Stimulated activated effector memory CD8-positive, alpha-beta T cell treated with anti-CD3 and anti-CD28 coated beads, Interleukin-12 subunit alpha, Interleukin-12 subunit beta, amount 100 ng/mL, for 72 hours (primary cell): ENCODE data around the gene DCAF11.
A peak's percentile ranks its signal among the peaks of the same experiment; 100 is the strongest.

ENCODE experiments used
- ATAC-seq: fragments of 150-1000 bp; cut with Tn5 transposase; 2 replicates; pipeline ENCODE4 v1.10.0; 2021
- DNase-seq, 2 donors: peaks; one replicate each; pipeline ENCODE4 v3.0.0; 2021 to 2022; ENCODE audit warnings: low spot score in 2 of 2
- H3K27ac Mint-ChIP-seq: one replicate; pipeline ENCODE4 v1.8.0; 2022; ENCODE audit warnings: mild to moderate bottlenecking, mixed read lengths
- H3K36me3 Mint-ChIP-seq: one replicate; pipeline ENCODE4 v1.8.0; 2022; ENCODE audit warnings: mild to moderate bottlenecking, mixed read lengths
- H3K4me1 Mint-ChIP-seq: one replicate; pipeline ENCODE4 v1.8.0; 2022; ENCODE audit warnings: mixed read lengths
- H3K4me3 Mint-ChIP-seq: one replicate; pipeline ENCODE4 v1.8.0; 2022; ENCODE audit warnings: mild to moderate bottlenecking, mixed read lengths
- H3K9me3 Mint-ChIP-seq: one replicate; pipeline ENCODE4 v1.8.0; 2022; ENCODE audit warnings: mixed read lengths

The DCAF11 gene

GRCh38 chr14:24086193-24086955 is 28.2 kb upstream of the DCAF11 start:
- DNase-seq (no peak), ATAC-seq (no peak)
- Mint-ChIP-seq H3K4me3 (no peak overlapping the region), H3K36me3 (peaks cover 6% of the 10 kb centered on the region), H3K4me1 (peaks cover 15% of the 10 kb centered on the region), H3K9me3 (no peaks in the 10 kb centered on the region), H3K27ac (peak overlapping the region; percentile 0)

DNA sequence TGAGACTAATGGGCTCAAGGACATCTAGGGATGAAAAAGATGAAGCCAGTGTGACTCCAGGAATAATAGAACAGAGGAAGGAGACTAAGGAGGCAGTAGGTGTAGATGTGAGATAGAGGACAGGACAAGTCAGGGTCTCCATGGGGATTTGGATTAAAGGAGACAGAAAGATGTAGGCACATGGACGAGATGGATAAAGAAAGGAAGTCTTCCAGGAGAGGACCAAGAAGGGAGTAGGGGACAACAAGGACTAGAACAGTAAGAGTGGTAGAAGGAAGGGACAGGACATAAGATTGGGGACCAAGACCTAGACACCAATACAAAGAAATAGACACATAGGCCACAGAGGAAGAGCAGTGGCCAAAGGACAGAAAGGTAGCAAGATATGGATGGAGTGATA is 27.6 kb upstream of the DCAF11 start:
- H3K4me3 Mint-ChIP-seq: no peak overlapping the region
- peaks cover 4% of the 10 kb centered on the region for H3K36me3 Mint-ChIP-seq
- H3K27ac Mint-ChIP-seq: peak overlapping the region; percentile 0
- H3K4me1 Mint-ChIP-seq: peaks cover 11% of the 10 kb centered on the region
- no peak for ATAC-seq
- no peaks in the 10 kb centered on the region for H3K9me3 Mint-ChIP-seq
- DNase-seq: no peak

DNA sequence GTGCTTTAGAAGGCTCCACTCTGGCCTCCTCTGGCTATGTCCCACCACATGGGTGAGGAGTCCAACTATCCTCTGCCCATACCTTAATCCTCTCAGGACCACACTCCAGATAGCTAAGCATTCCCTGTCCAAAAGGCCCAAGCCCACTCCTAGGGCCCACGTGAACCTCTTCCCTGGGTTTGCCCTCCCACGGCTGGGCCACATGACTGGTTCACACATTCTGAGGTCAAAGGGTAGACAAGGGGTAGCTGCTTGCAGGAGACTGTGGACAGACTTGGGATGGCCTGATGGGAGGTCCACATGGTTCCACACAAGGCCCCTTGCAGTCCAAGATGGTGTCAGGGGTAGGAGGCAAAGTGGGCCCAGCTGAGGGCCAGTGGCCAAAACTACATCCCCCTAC is 26.5 kb upstream of the DCAF11 start:
- ATAC-seq (no peak), DNase-seq (no peak)
- Mint-ChIP-seq H3K36me3 (no peaks in the 10 kb centered on the region), H3K27ac (no peak overlapping the region), H3K4me3 (no peak overlapping the region), H3K9me3 (no peaks in the 10 kb centered on the region), H3K4me1 (peaks cover 9% of the 10 kb centered on the region)

GRCh38 chr14:24089890-24090289 is 24.7 kb upstream of the DCAF11 start:
- peaks cover 7% of the 10 kb centered on the region for H3K36me3 Mint-ChIP-seq
- H3K4me1 Mint-ChIP-seq: peaks cover 19% of the 10 kb centered on the region
- H3K9me3 Mint-ChIP-seq: no peaks in the 10 kb centered on the region
- H3K27ac Mint-ChIP-seq: peak overlapping the region; percentile 6
- no peak overlapping the region for H3K4me3 Mint-ChIP-seq
- no peak for ATAC-seq
- DNase-seq: no peak

- H3K4me3 Mint-ChIP-seq: peak overlapping the region; percentile 95
- DNase-seq (no peak), ATAC-seq (no peak)
- no peak overlapping the region for H3K27ac Mint-ChIP-seq
- peaks cover 29% of the 10 kb centered on the region for H3K36me3 Mint-ChIP-seq
- no peaks in the 10 kb centered on the region for H3K9me3 Mint-ChIP-seq
- peaks cover 39% of the 10 kb centered on the region for H3K4me1 Mint-ChIP-seq
Measured at GRCh38 chr14:24092110-24092504, 22.5 kb upstream of the DCAF11 start.

- Mint-ChIP-seq H3K27ac (peak overlapping the region; percentile 98), H3K4me1 (peaks cover 39% of the 10 kb centered on the region), H3K36me3 (peaks cover 35% of the 10 kb centered on the region), H3K9me3 (no peaks in the 10 kb centered on the region), H3K4me3 (peak overlapping the region; percentile 95)
- no peak for DNase-seq
- ATAC-seq: no peak
Measured at GRCh38 chr14:24092505-24093206, 21.9 kb upstream of the DCAF11 start.

- Mint-ChIP-seq H3K9me3 (no peaks in the 10 kb centered on the region), H3K4me3 (peak overlapping the region; percentile 95), H3K4me1 (peaks cover 39% of the 10 kb centered on the region), H3K27ac (peak overlapping the region; percentile 98), H3K36me3 (peaks cover 42% of the 10 kb centered on the region)
- DNase-seq: no peak
- no peak for ATAC-seq
Measured at GRCh38 chr14:24093207-24093900, 21.2 kb upstream of the DCAF11 start.

DNA sequence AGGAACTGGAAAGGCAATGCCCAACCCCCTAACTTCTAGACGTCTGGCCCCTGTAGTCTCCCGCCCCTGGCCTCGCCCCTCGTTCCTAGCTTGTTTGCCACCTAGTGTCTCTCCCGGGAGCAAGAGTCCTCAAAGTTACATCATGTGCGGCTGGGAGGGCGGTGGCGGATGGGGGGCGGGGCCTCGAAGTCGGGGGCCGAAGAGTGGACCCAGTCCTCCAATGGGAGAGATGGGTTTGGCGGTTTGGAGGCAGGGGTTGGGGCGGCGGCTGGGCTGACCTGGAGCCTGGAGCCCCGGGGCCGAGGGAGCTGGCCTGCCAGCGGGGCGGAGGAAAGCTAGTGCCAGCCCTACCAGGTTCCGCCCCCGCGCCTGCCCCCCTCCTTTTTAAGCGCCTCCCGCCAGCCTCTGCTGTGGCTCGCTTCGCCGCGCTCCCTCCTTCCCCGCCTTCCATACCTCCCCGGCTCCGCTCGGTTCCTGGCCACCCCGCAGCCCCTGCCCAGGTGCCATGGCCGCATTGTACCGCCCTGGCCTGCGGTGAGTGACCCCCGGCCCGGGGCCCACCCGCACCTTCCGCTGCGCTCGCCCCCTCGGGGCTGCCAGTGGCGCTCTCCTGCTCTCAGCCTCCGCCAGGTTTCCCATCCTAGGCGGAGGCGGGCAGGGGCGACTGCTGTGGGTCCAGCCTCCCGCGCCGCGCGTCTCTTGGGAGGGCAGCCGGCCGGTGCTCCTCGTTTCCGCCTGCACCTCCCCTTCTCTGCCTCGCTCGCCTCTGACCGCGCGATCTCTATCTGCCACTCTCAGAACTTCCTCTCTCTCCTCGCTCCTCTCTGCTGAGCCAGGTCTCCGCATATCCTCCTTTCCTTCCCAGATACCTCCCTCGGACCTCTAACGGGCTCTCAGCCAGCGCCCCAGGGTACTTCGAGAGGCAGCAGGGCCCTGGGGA is 20.4 kb upstream of the DCAF11 start, which contains the start of gene PCK2:
Gene PCK2 (plus strand): TSS at position 411 of the 940 bp plus-strand sequence. CDS start 95 bp downstream, at position 506.
- ATAC-seq (peak; percentile 75), DNase-seq (peak; percentile 64 to 92)
- Mint-ChIP-seq H3K36me3 (peaks cover 50% of the 10 kb centered on the region), H3K27ac (peak within 1 kb of the TSS; percentile 98), H3K9me3 (no peaks in the 10 kb centered on the region), H3K4me1 (peaks cover 39% of the 10 kb centered on the region), H3K4me3 (peak within 1 kb of the TSS; percentile 95)

DNA sequence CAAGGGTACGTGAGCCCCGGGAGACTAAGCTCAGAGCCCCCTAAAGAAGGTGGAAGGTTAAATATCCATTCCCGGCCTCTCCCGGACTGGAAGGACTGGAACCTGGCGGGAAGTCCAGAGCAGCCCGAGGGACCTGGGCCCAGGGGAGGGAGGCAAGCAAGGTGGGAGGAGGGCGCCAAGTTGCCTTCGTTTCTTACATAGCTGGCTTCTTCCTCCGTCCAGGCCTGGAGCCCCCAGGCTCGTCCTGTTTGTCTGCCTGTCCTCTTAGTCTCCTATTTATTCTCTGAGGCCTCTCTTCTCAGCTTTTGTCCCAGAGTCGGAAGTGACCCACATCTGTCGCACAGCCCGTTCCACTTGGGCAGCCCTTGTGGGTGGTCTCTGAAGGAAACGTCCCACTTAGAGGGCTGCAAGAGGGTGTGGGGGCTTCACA is 19.7 kb upstream of the DCAF11 start:
- DNase-seq (peak in 1 of 2 donors; percentile 62), ATAC-seq (no peak)
- Mint-ChIP-seq H3K4me1 (peaks cover 39% of the 10 kb centered on the region), H3K27ac (peak overlapping the region; percentile 98), H3K36me3 (peaks cover 56% of the 10 kb centered on the region), H3K9me3 (no peaks in the 10 kb centered on the region), H3K4me3 (peak overlapping the region; percentile 95)

- H3K4me1 Mint-ChIP-seq: peaks cover 36% of the 10 kb centered on the region
- peak overlapping the region; percentile 95 for H3K4me3 Mint-ChIP-seq
- no peaks in the 10 kb centered on the region for H3K9me3 Mint-ChIP-seq
- H3K36me3 Mint-ChIP-seq: peaks cover 62% of the 10 kb centered on the region
- peak; percentile 46 to 87 for DNase-seq
- H3K27ac Mint-ChIP-seq: peak overlapping the region; percentile 98
- peak; percentile 78 for ATAC-seq
Measured at GRCh38 chr14:24095271-24096068, 19.1 kb upstream of the DCAF11 start.

GRCh38 chr14:24096545-24097181 is 17.9 kb upstream of the DCAF11 start:
- H3K4me1 Mint-ChIP-seq: peaks cover 33% of the 10 kb centered on the region
- peak overlapping the region; percentile 98 for H3K27ac Mint-ChIP-seq
- peak overlapping the region; percentile 95 for H3K4me3 Mint-ChIP-seq
- DNase-seq: no peak
- H3K9me3 Mint-ChIP-seq: no peaks in the 10 kb centered on the region
- peaks cover 74% of the 10 kb centered on the region for H3K36me3 Mint-ChIP-seq
- no peak for ATAC-seq

- no peak for DNase-seq
- H3K4me1 Mint-ChIP-seq: peaks cover 27% of the 10 kb centered on the region
- H3K27ac Mint-ChIP-seq: no peak overlapping the region
- ATAC-seq: no peak
- H3K4me3 Mint-ChIP-seq: no peak overlapping the region
- H3K36me3 Mint-ChIP-seq: peaks cover 90% of the 10 kb centered on the region
- no peaks in the 10 kb centered on the region for H3K9me3 Mint-ChIP-seq
Measured at GRCh38 chr14:24098229-24098926, 16.2 kb upstream of the DCAF11 start.
